SK-N-SH (cell line): Measurements from ENCODE around the gene ENOX2.

Experiments
- CHD2 ChIP-seq: fragments of 150-350 bp; IDR thresholded peaks from 2 replicates; pipeline ENCODE4 v1.6.1; 2018; ENCODE audit warnings: low read length; ENCODE audit not compliant: partially characterized antibody
- ELF1 ChIP-seq: IDR thresholded peaks from 2 replicates; pipeline ENCODE4 v1.4.0; 2012
- FOXJ3 ChIP-seq: sonication (generic); formaldehyde crosslinking; IDR thresholded peaks from 2 replicates; pipeline ENCODE4 v1.5.1; 2020; ENCODE audit warnings: mild to moderate bottlenecking, missing genetic modification reagents
- FOXM1 ChIP-seq: IDR thresholded peaks from 2 replicates; pipeline ENCODE4 v1.4.0; 2012; ENCODE audit warnings: low read depth, mild to moderate bottlenecking
- GATA2 ChIP-seq: sonication (generic); formaldehyde crosslinking; IDR thresholded peaks from 2 replicates; pipeline ENCODE4 v1.5.0; 2020; ENCODE audit warnings: mild to moderate bottlenecking, missing genetic modification reagents
- MXI1 ChIP-seq: IDR thresholded peaks from 2 replicates; pipeline ENCODE4 v1.6.1; 2012; ENCODE audit warnings: mild to moderate bottlenecking, low read depth, low read length, improper control_type of control experiment
- POLR2AphosphoS5 ChIP-seq: IDR thresholded peaks from 2 replicates; pipeline ENCODE4 v1.6.1; 2012; ENCODE audit warnings: low read depth, low read length
- RAD21 ChIP-seq: IDR thresholded peaks from 2 replicates; pipeline ENCODE4 v1.6.1; 2012; ENCODE audit warnings: mild to moderate bottlenecking, low read length
- SIN3A ChIP-seq: IDR thresholded peaks from 2 replicates; pipeline ENCODE4 v1.6.1; 2012; ENCODE audit warnings: low read depth, mild to moderate bottlenecking, low read length, moderate library complexity, borderline replicate concordance
- TCF12 ChIP-seq: IDR thresholded peaks from 2 replicates; pipeline ENCODE4 v1.4.0; 2012
- TF ChIP-seq, protein P1 (sequence below): fragments of 200-600 bp; sonication (generic); IDR thresholded peaks from 2 replicates; pipeline ENCODE4 v1.6.1; 2017; ENCODE audit warnings: antibody characterized with exemption, mild to moderate bottlenecking, moderate library complexity
- TF ChIP-seq, protein P2 (sequence below): IDR thresholded peaks from 2 replicates; pipeline ENCODE4 v1.4.0; 2012; ENCODE audit warnings: low read depth

DNA sequence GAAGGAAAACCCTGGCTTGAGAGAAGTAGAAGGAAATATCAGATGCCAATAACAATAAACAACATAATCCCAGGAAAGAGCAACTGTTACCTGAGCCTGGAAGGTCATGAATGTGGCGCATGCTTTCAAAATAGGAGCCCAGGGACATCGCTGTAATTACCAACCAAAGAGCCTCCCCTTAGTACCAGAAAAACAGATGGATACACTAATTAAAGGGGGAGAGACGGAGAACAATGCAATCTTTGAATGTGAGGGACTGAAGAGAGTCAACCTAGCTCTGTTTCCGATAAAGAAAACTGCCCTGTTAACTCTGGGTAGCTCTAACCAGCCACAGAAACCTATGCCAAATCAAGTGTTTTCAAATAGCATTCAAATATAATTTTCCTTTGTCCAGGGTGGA, 161.4 kb downstream of the ENOX2 start:
- TF ChIP-seq, protein P1, sequence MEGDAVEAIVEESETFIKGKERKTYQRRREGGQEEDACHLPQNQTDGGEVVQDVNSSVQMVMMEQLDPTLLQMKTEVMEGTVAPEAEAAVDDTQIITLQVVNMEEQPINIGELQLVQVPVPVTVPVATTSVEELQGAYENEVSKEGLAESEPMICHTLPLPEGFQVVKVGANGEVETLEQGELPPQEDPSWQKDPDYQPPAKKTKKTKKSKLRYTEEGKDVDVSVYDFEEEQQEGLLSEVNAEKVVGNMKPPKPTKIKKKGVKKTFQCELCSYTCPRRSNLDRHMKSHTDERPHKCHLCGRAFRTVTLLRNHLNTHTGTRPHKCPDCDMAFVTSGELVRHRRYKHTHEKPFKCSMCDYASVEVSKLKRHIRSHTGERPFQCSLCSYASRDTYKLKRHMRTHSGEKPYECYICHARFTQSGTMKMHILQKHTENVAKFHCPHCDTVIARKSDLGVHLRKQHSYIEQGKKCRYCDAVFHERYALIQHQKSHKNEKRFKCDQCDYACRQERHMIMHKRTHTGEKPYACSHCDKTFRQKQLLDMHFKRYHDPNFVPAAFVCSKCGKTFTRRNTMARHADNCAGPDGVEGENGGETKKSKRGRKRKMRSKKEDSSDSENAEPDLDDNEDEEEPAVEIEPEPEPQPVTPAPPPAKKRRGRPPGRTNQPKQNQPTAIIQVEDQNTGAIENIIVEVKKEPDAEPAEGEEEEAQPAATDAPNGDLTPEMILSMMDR = no peak
- no peak for TF ChIP-seq CHD2
- TF ChIP-seq FOXM1 = no peak
- TF ChIP-seq POLR2AphosphoS5 = no peak
- TF ChIP-seq ELF1 = no peak
- no peak for TF ChIP-seq GATA2 (CRISPR knock-in tag)
- TF ChIP-seq FOXJ3 (CRISPR knock-in tag) = no peak
- TF ChIP-seq RAD21 = no peak
- TF ChIP-seq SIN3A = no peak
- TF ChIP-seq TCF12 = no peak
- TF ChIP-seq MXI1 = no peak
- TF ChIP-seq, protein P2, sequence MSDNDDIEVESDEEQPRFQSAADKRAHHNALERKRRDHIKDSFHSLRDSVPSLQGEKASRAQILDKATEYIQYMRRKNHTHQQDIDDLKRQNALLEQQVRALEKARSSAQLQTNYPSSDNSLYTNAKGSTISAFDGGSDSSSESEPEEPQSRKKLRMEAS = no peak
